ENCODE results near the gene INTS3.

Gene INTS3

GRCh38 chr1:153795934-153796785 lies 68.3 kb downstream of the INTS3 start:
- DNase-seq (ENCODE audit: low read depth) = no peak

GRCh38 chr1:153796786-153797659 lies 69.2 kb downstream of the INTS3 start:
- DNase-seq (ENCODE audit: low read depth) = peak; percentile 78

- no peak for DNase-seq (ENCODE audit: low read depth)
These were observed 70.6 kb downstream of the INTS3 start for GRCh38 chr1:153798468-153798780.

- DNase-seq (ENCODE audit: low read depth) = no peak
These were observed 71.2 kb downstream of the INTS3 start for GRCh38 chr1:153799016-153799415.

- no peak for DNase-seq (ENCODE audit: low read depth)
These were observed 72.0 kb downstream of the INTS3 start for GRCh38 chr1:153799566-153800465.

GRCh38 chr1:153800516-153800915 lies 72.7 kb downstream of the INTS3 start:
- DNase-seq (ENCODE audit: low read depth) = no peak

- DNase-seq (ENCODE audit: low read depth) = no peak
These were observed 73.3 kb downstream of the INTS3 start for GRCh38 chr1:153801028-153801625.

GRCh38 chr1:153801786-153802697 lies 74.2 kb downstream of the INTS3 start:
- DNase-seq (ENCODE audit: low read depth) = no peak

- no peak for DNase-seq (ENCODE audit: low read depth)
These were observed 75.7 kb downstream of the INTS3 start for GRCh38 chr1:153803470-153804056.

- no peak for DNase-seq (ENCODE audit: low read depth)
These were observed 76.3 kb downstream of the INTS3 start for GRCh38 chr1:153804112-153804511.

GRCh38 chr1:153805042-153805745 lies 77.3 kb downstream of the INTS3 start:
- peak; percentile 61 for DNase-seq (ENCODE audit: low read depth)

- DNase-seq (ENCODE audit: low read depth) = no peak
These were observed 78.3 kb downstream of the INTS3 start for GRCh38 chr1:153805886-153806719.

GRCh38 chr1:153816283-153816889 lies 88.5 kb downstream of the INTS3 start:
- DNase-seq (ENCODE audit: low read depth) = no peak

- no peak for DNase-seq (ENCODE audit: low read depth)
These were observed 91.0 kb downstream of the INTS3 start for GRCh38 chr1:153818876-153819275.
